Breast epithelium (tissue), 4 donors: Measurements from ENCODE around the gene SSU72. TPM values are rescaled to one million over a fixed set of nuclear protein-coding genes. Genes with fewer than 3 reads are reported as not detected.

Experiments used
- DNase-seq, 2 donors: peaks; one replicate each; pipeline ENCODE4 v3.0.0-alpha.2; 2019; ENCODE audit warnings: low spot score in 2 of 2
- H3K27ac ChIP-seq, 2 donors: fragments of 200-600 bp; sonication (generic) in 1 of 2; one replicate each; pipeline ENCODE4 v1.5.1; 2016 to 2019; ENCODE audit warnings: mild to moderate bottlenecking in 1 of 2
- H3K27me3 ChIP-seq, 2 donors: fragments of 200-600 bp; sonication (generic) in 1 of 2; one replicate each; pipeline versions ENCODE4 v1.5.1 to v1.6.0; 2017 to 2019; ENCODE audit warnings: control low read depth in 1 of 2, mild to moderate bottlenecking in 1 of 2
- H3K36me3 ChIP-seq: fragments of 200-600 bp; one replicate; pipeline ENCODE4 v1.5.1; 2019
- H3K4me1 ChIP-seq, 2 donors: fragments of 200-600 bp; sonication (generic); one replicate each; pipeline ENCODE4 v1.5.1; 2016 to 2019; ENCODE audit warnings: control low read depth in 1 of 2
- H3K4me3 ChIP-seq, 3 donors: fragments of 200-600 bp; sonication (generic); 1 replicate in 2 of 3; 2 replicates in 1 of 3; pipeline ENCODE4 v1.5.1; 2016 to 2019; ENCODE audit warnings: mild to moderate bottlenecking in 3 of 3, moderate library complexity in 2 of 3
- H3K9me3 ChIP-seq, 2 donors: fragments of 200-600 bp; sonication (generic) in 1 of 2; one replicate each; pipeline ENCODE4 v1.5.1; 2016 to 2019; ENCODE audit warnings: control low read depth in 1 of 2
- POLR2A ChIP-seq: fragments of 450-650 bp; IDR thresholded peaks from one replicate; pipeline ENCODE4 v1.6.1; 2016; ENCODE audit warnings: antibody characterized with exemption, mild to moderate bottlenecking, moderate library complexity
- POLR2AphosphoS5 ChIP-seq, 3 donors: sonication (generic); formaldehyde crosslinking; IDR thresholded peaks; one replicate each; pipeline ENCODE4 v1.6.1; 2017; ENCODE audit warnings: antibody characterized with exemption in 3 of 3
- intact Hi-C: fragments of 100-400 bp; cut with DNase I; formaldehyde crosslinking; loops from one replicate; pipeline ENCODE4 v1.15.1; 2023; ENCODE audit warnings: low total_unique reads
- total RNA-seq, 3 donors: library from RNA; depleted of rRNA; stranded (reverse); fragments of >200 nt; gene quantifications; one replicate each; pipeline ENCODE4 v1.1.0, GENCODE V29; 2016
- TF ChIP-seq, protein P1 (sequence below), 3 donors: fragments of 450-650 bp; IDR thresholded peaks; one replicate each; pipeline ENCODE4 v1.5.1; 2016 to 2017; ENCODE audit warnings: antibody characterized with exemption in 3 of 3, mild to moderate bottlenecking in 3 of 3, moderate library complexity in 3 of 3

The SSU72 gene
- total RNA-seq, 3 donors from 2014 or later, result 100 to 125 (median 114) TPM

DNA sequence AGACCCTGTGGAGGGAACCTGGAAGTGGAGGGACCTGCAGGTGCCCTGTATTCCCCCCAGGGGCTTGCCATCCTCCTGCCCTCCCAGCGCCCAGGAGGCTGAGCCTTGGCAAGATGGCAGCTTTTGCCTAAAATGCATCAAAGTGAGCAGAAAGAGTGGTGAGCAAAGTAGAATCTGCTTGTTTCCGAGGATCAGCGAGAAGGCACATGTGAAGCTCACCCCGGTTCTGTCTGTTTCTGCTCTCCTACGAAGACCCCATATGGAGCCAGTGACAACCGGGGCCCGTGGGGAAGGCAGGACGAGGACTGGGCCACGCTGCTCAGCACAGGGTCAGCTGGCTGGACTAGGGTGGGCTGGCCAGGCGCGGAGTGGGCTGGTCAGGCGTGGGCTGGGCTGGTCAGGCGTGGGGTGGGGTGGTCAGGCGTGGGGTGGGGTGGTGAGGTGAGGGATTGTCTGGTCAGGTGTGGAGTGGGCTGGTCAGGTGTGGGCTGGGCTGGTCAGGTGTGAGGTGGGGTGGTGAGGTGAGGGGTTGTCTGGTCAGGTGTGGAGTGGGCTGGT, 30.4 kb upstream of the SSU72 start:
- no peak for DNase-seq
- H3K36me3 ChIP-seq, result no peaks in the 10 kb centered on the region
- no peak overlapping the region for H3K27ac ChIP-seq
- H3K4me1 ChIP-seq, result peaks cover 6 to 7% of the 10 kb centered on the region in 2 donors
- no peak overlapping the region for H3K4me3 ChIP-seq
- no peaks in the 10 kb centered on the region for H3K9me3 ChIP-seq
- intact Hi-C loops, result no loop called here
- H3K27me3 ChIP-seq, result peaks cover 0 to 5% of the 10 kb centered on the region in 2 donors
- TF ChIP-seq POLR2AphosphoS5 (IDR thresholded peaks at IDR 0.05) (no peak), POLR2A (no peak)
- TF ChIP-seq, protein P1, sequence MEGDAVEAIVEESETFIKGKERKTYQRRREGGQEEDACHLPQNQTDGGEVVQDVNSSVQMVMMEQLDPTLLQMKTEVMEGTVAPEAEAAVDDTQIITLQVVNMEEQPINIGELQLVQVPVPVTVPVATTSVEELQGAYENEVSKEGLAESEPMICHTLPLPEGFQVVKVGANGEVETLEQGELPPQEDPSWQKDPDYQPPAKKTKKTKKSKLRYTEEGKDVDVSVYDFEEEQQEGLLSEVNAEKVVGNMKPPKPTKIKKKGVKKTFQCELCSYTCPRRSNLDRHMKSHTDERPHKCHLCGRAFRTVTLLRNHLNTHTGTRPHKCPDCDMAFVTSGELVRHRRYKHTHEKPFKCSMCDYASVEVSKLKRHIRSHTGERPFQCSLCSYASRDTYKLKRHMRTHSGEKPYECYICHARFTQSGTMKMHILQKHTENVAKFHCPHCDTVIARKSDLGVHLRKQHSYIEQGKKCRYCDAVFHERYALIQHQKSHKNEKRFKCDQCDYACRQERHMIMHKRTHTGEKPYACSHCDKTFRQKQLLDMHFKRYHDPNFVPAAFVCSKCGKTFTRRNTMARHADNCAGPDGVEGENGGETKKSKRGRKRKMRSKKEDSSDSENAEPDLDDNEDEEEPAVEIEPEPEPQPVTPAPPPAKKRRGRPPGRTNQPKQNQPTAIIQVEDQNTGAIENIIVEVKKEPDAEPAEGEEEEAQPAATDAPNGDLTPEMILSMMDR (IDR thresholded peaks at IDR 0.05), result no peak

DNA sequence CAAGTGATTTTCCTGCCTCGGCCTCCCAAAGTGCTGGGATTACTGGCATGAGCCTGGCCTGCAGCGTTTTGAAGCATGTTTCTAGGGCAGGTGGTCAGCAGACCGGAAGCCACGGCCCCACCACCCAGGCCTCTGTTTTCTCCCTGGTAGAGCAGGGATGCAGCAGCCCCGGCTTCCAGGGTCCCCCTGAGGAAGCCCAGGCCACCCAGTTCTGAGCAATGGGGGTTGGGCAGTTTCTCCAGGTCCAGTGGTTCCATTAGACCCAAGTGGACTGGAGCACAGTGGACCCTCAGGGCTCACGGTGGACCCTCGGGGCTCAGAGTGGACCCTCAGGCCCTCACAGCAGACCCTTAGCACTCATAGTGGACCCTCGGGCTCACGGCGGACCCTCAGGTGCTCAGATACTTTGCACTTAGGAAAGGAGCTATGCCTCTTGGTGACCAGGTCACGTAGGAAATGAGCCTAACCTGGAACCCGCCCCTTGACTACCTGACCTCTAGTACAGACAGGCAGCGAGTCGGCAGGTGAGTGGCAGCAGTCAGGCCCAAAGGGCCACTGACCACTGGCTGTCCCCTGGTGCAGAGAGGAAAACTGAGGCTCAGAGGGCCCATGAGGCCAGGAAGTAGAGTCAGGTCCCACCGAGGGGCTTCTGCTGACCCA, 29.8 kb upstream of the SSU72 start:
- DNase-seq, result no peak
- Histone ChIP-seq H3K4me3 (no peak overlapping the region), H3K9me3 (no peaks in the 10 kb centered on the region), H3K4me1 (peaks cover 6 to 8% of the 10 kb centered on the region in 2 donors), H3K27ac (no peak overlapping the region), H3K36me3 (no peaks in the 10 kb centered on the region), H3K27me3 (peaks cover 0 to 5% of the 10 kb centered on the region in 2 donors)
- intact Hi-C loops, result no loop called here
- no peak for TF ChIP-seq POLR2A
- TF ChIP-seq, protein P1 (IDR thresholded peaks at IDR 0.05), result no peak
- no peak for TF ChIP-seq POLR2AphosphoS5 (IDR thresholded peaks at IDR 0.05)

DNA sequence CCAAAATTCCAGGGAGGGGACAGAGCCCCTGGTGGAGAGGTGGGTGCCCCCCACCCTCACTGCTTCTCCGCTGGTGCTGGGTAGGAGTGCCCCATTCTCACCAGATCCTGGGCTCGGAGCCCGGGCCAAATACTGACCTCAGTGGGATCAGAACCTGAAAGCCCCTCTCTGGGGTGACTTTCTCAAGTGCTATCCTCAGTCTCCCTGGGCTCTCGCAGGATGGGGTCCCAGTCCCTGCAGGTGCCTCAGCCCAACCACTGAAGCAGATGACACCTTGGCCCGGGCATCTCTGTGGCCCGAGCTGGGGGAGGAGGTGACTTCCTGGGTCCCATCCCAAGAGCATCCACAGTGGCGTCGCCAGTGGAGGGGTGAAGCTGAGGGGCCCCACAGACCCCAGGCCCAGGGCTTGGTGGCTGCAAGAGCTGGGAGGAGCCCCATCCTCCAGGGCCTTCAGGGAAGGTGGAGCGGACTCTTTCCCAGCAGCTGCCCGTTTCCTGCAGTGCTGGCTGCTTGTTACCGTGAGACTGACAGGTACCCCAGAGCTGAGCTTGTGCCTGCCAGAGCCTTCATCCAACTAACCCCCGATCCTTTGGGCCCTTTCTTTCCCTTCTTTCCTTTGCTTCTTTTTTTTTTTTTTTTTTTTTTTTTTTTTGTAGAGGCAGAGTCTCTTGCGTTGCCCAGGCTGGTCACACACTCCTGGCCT, 29.2 kb upstream of the SSU72 start:
- Histone ChIP-seq H3K27me3 (peaks cover 4 to 5% of the 10 kb centered on the region in 2 donors), H3K4me3 (no peak overlapping the region), H3K9me3 (no peaks in the 10 kb centered on the region), H3K36me3 (no peaks in the 10 kb centered on the region), H3K27ac (no peak overlapping the region), H3K4me1 (peaks cover 6 to 8% of the 10 kb centered on the region in 2 donors)
- TF ChIP-seq POLR2AphosphoS5 (IDR thresholded peaks at IDR 0.05) (no peak), POLR2A (no peak)
- TF ChIP-seq, protein P1 (IDR thresholded peaks at IDR 0.05), result no peak
- DNase-seq, result no peak
- intact Hi-C loops, result no loop called here

DNA sequence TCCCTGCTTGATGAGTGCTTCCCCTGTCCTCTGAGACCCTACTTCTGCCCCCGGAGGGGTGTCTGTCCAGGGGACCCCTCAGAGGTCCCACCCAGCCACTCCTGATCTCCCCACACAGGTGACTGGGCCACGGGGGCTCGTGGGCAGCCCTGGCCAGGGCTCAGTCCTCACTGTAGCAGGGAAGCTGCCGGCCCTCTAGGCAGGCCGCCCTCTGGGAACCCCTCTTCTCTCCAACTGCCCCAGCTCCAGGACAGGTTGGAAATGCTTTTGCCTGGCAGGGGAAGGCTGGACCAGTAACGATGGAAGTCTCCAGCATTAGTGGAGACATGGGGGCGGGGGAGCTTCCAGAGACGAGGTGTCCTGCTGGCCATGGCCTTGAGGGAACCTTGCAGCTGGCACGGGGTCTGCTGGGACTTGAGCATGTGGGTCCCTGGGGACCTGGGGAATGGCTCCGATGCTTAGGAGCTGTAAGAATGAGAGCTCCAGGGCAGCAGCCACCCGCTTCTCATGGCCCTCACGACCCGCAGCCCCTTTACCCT, 28.4 kb upstream of the SSU72 start:
- Histone ChIP-seq H3K4me1 (peaks cover 6 to 8% of the 10 kb centered on the region in 2 donors), H3K4me3 (no peak overlapping the region), H3K27me3 (peaks cover 5 to 6% of the 10 kb centered on the region in 2 donors), H3K9me3 (no peaks in the 10 kb centered on the region), H3K27ac (no peak overlapping the region), H3K36me3 (no peaks in the 10 kb centered on the region)
- DNase-seq, result no peak
- intact Hi-C loops, result no loop called here
- no peak for TF ChIP-seq POLR2A
- TF ChIP-seq POLR2AphosphoS5 (IDR thresholded peaks at IDR 0.05), result no peak
- TF ChIP-seq, protein P1 (IDR thresholded peaks at IDR 0.05), result no peak
